Esophagus squamous epithelium (tissue), 4 donors: ENCODE data around the gene CDH13.

Source experiments
- CTCF ChIP-seq, 6 experiments: fragments of 450-650 bp in 4 of 6; fragments of 200-600 bp in 2 of 6; sonication (generic) in 2 of 6; IDR thresholded peaks; one replicate each; pipeline ENCODE4 v1.5.1; 2016 to 2019; ENCODE audit warnings: antibody characterized with exemption in 6 of 6, mild to moderate bottlenecking in 4 of 6, moderate library complexity in 4 of 6
- POLR2A ChIP-seq, 4 donors: fragments of 450-650 bp; IDR thresholded peaks; one replicate each; pipeline ENCODE4 v1.6.1; 2017; ENCODE audit warnings: antibody characterized with exemption in 4 of 4, mild to moderate bottlenecking in 4 of 4, moderate library complexity in 3 of 4

- no peak for TF ChIP-seq POLR2A (IDR thresholded peaks at IDR 0.05)
- TF ChIP-seq CTCF (IDR thresholded peaks at IDR 0.05) = no peak
Observed at GRCh38 chr16:83021045-83021444, 394.3 kb downstream of the CDH13 start.
